Mesendoderm (in vitro differentiated cells): ENCODE data around the gene ELF2.

ENCODE experiments used
- DNase-seq: peaks from one replicate; pipeline ENCODE4 v3.0.0; 2013
- H2AK5ac ChIP-seq: 2 replicates; pipeline ENCODE4 v1.6.1; 2013; ENCODE audit warnings: low read length, inconsistent platforms
- H2BK120ac ChIP-seq: 2 replicates; pipeline ENCODE4 v1.6.1; 2013; ENCODE audit warnings: low read depth, mild to moderate bottlenecking, low read length, moderate library complexity, mixed read lengths
- H2BK15ac ChIP-seq: replicated peaks from 2 replicates; pipeline ENCODE4 v1.6.1; 2013; ENCODE audit warnings: low read depth, mild to moderate bottlenecking, moderate library complexity
- H2BK5ac ChIP-seq: 2 replicates; pipeline ENCODE4 v1.6.1; 2013; ENCODE audit warnings: low read length, inconsistent platforms
- H3K18ac ChIP-seq: 2 replicates; pipeline ENCODE4 v1.6.1; 2013; ENCODE audit warnings: mild to moderate bottlenecking, low read length, mixed read lengths
- H3K23ac ChIP-seq: one replicate; pipeline ENCODE4 v1.6.1; 2013; ENCODE audit warnings: low read length
- H3K27ac ChIP-seq: 2 replicates; pipeline ENCODE4 v1.5.1; 2013; ENCODE audit warnings: low read depth, mild to moderate bottlenecking, inconsistent platforms, low read length, moderate library complexity
- H3K27me3 ChIP-seq: 2 replicates; pipeline ENCODE4 v1.6.1; 2013; ENCODE audit warnings: low read length, control low read depth, mild to moderate bottlenecking, inconsistent platforms; ENCODE audit not compliant: insufficient read depth, poor library complexity
- H3K36me3 ChIP-seq: 2 replicates; pipeline ENCODE4 v1.6.1; 2013; ENCODE audit warnings: low read length, inconsistent platforms; ENCODE audit not compliant: control insufficient read depth, insufficient read depth
- H3K4ac ChIP-seq: one replicate; pipeline ENCODE4 v1.6.1; 2013; ENCODE audit warnings: low read depth, mild to moderate bottlenecking, low read length, moderate library complexity
- H3K4me1 ChIP-seq: 2 replicates; pipeline ENCODE4 v1.6.1; 2013; ENCODE audit warnings: low read depth, low read length, inconsistent platforms; ENCODE audit not compliant: control insufficient read depth
- H3K4me2 ChIP-seq: 2 replicates; pipeline ENCODE4 v1.6.1; 2013; ENCODE audit warnings: low read length
- H3K4me3 ChIP-seq: 2 replicates; pipeline ENCODE4 v1.5.1; 2013; ENCODE audit warnings: mild to moderate bottlenecking, low read length
- H3K56ac ChIP-seq: one replicate; pipeline ENCODE4 v1.6.1; 2013; ENCODE audit warnings: low read length
- H3K79me1 ChIP-seq: 2 replicates; pipeline ENCODE4 v1.6.1; 2013; ENCODE audit warnings: low read length, inconsistent platforms
- H3K79me2 ChIP-seq: 2 replicates; pipeline ENCODE4 v1.6.1; 2013; ENCODE audit warnings: mild to moderate bottlenecking, low read length; ENCODE audit not compliant: control insufficient read depth, insufficient read depth
- H3K9ac ChIP-seq: 2 replicates; pipeline ENCODE4 v1.6.1; 2013; ENCODE audit warnings: low read length, inconsistent platforms
- H4K5ac ChIP-seq: one replicate; pipeline ENCODE4 v1.6.1; 2013; ENCODE audit warnings: low read length
- H4K8ac ChIP-seq: one replicate; pipeline ENCODE4 v1.6.1; 2013; ENCODE audit warnings: low read depth, mild to moderate bottlenecking, control low read depth, low read length, moderate library complexity
- WGBS: extraction: QIAGEN DNeasy Blood & Tissue Kit; methylation state at CpG from one replicate; pipeline ENCODE4 v1.1.7; 2013; ENCODE audit warnings: low lambda C conversion rate, missing lambda C conversion rate; ENCODE audit not compliant: insufficient coverage; ENCODE audit errors: extremely low coverage; 5-methylcytosine and 5-hydroxymethylcytosine counted together

Gene ELF2

DNA sequence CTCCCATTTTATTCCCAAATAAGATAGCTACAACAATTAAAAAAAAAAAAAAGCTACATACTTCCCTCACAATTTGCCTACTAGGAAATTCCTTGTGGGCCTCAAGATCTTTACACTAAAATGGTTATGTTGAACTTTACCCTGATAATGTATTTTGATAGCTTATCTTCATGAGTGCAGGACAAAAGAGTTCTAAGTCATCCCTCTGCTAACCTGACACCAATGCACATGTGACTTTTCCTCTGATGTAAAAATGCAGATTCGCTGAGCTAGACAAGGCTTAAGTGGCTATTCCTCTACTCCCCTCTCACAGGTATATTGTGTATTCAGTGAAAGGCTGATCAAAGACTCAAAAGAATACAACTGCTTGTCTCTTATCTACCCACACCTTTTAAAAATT is 22.5 kb downstream of the ELF2 start:
- H3K36me3 ChIP-seq, result no peaks in the 10 kb centered on the region
- no peak overlapping the region for H2BK5ac ChIP-seq
- H3K4me1 ChIP-seq, result peaks cover 17% of the 10 kb centered on the region
- WGBS, result no CpG with 5 or more reads among the region's 1 CpG
- no peaks in the 10 kb centered on the region for H3K27me3 ChIP-seq
- no peak overlapping the region for H3K4me2 ChIP-seq
- peak overlapping the region; percentile 95 for H3K27ac ChIP-seq
- H3K79me1 ChIP-seq, result no peaks in the 10 kb centered on the region
- no peak overlapping the region for H3K18ac ChIP-seq
- no peak overlapping the region for H3K23ac ChIP-seq
- DNase-seq, result peak; percentile 95
- H3K4me3 ChIP-seq, result no peak overlapping the region
- no peak overlapping the region for H4K8ac ChIP-seq
- no peak overlapping the region for H2AK5ac ChIP-seq
- no peak overlapping the region for H4K5ac ChIP-seq
- H3K9ac ChIP-seq, result no peak overlapping the region
- H3K4ac ChIP-seq, result no peak overlapping the region
- H2BK15ac ChIP-seq, result peak overlapping the region; percentile 57
- H3K56ac ChIP-seq, result no peak overlapping the region
- peaks cover 23% of the 10 kb centered on the region for H3K79me2 ChIP-seq
- peak overlapping the region; percentile 96 for H2BK120ac ChIP-seq

DNA sequence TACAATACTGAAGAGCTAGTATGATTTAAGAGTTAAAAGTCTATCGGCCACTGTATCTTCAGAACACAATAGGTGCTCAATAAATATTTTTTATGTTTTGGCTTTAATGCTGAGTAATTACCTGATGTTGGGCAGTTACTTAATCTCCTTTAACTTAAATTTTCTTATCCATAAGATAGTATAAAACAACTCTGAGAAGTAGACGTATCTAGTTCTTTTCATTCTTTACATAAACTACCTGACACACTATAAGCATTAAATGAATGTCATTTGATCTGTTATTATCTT is 22.9 kb downstream of the ELF2 start:
- no peaks in the 10 kb centered on the region for H3K27me3 ChIP-seq
- peak overlapping the region; percentile 54 for H3K9ac ChIP-seq
- H3K4ac ChIP-seq, result no peak overlapping the region
- H3K56ac ChIP-seq, result peak overlapping the region; percentile 86
- peaks cover 26% of the 10 kb centered on the region for H3K79me2 ChIP-seq
- H3K79me1 ChIP-seq, result no peaks in the 10 kb centered on the region
- peak overlapping the region; percentile 32 for H3K18ac ChIP-seq
- no peak overlapping the region for H4K5ac ChIP-seq
- no peak for DNase-seq
- no peak overlapping the region for H2BK120ac ChIP-seq
- H2BK5ac ChIP-seq, result peak overlapping the region; percentile 90
- no peak overlapping the region for H3K23ac ChIP-seq
- H3K4me1 ChIP-seq, result peaks cover 16% of the 10 kb centered on the region
- H2BK15ac ChIP-seq, result no peak overlapping the region
- no peak overlapping the region for H2AK5ac ChIP-seq
- no peak overlapping the region for H4K8ac ChIP-seq
- peak overlapping the region; percentile 94 for H3K27ac ChIP-seq
- no CpG with 5 or more reads among the region's 2 CpGs for WGBS
- H3K36me3 ChIP-seq, result no peaks in the 10 kb centered on the region
- H3K4me3 ChIP-seq, result no peak overlapping the region
- no peak overlapping the region for H3K4me2 ChIP-seq

DNA sequence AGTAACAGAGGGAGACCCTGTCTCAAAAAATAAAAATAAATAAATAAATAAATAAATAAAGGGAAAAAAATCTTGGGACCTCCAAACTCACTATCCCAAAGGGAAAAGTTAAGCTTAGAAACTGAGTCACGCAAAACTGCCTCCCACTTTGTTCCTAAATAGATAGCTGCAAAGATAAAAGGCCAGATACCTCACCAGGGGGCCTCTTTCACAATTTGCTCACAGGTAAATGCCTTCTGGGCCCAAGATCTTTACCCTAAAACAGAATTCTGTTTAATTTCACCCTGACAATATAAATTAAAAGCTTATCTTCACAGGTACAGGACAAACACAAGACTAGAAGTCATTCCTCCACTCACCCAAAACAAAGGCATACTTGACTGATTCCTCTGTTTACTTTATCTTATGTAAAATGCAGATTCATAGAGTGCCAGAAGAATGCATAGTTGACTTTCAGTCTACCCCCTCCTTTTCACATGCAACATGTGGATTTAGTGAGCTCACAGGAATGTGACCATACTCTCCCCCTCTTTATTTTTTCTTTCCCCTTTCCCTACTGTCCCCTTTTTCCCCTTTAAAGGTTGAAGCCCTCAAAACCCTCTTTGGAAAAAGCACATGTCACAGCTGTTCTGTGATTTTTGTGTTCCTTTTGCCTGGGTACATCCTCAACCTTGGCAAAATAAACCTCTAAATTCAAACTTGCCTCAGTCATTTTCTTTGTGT is 23.4 kb downstream of the ELF2 start:
- Histone ChIP-seq H3K56ac (peak overlapping the region; percentile 86), H3K4me1 (peaks cover 11% of the 10 kb centered on the region), H3K79me1 (no peaks in the 10 kb centered on the region), H3K27ac (peak overlapping the region; percentile 94), H3K4me2 (no peak overlapping the region), H4K8ac (peak overlapping the region; percentile 39), H3K23ac (no peak overlapping the region), H3K18ac (peak overlapping the region; percentile 94), H2BK15ac (no peak overlapping the region), H3K27me3 (no peaks in the 10 kb centered on the region), H2BK5ac (peak overlapping the region; percentile 90), H4K5ac (no peak overlapping the region), H2AK5ac (no peak overlapping the region), H2BK120ac (no peak overlapping the region), H3K9ac (peak overlapping the region; percentile 54), H3K4ac (no peak overlapping the region), H3K79me2 (peaks cover 28% of the 10 kb centered on the region), H3K36me3 (no peaks in the 10 kb centered on the region), H3K4me3 (no peak overlapping the region)
- no CpG with 5 or more reads among the region's 1 CpG for WGBS
- DNase-seq, result peak; percentile 92

DNA sequence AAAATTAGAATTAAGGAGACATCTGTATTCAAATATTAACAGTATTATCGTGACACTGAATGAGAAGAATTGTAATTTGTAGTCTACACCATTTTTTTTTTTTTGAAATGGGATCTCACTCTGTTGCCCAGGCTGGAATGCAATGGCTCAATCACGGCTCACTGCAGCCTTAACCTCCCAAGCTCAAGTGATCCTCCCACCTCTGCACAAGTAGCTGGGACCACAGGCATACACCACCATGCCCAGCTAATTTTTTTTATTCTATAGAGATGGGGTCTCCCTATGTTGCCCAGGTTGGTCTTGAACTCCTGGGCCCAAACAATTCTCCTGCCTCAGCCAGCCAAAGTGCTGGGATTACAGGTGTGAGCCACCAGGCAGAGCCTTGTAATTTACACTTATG is 24.8 kb downstream of the ELF2 start:
- Histone ChIP-seq H3K36me3 (no peaks in the 10 kb centered on the region), H3K27ac (peak overlapping the region; percentile 81), H4K5ac (no peak overlapping the region), H3K27me3 (no peaks in the 10 kb centered on the region), H3K4me3 (no peak overlapping the region), H3K9ac (no peak overlapping the region), H4K8ac (peak overlapping the region; percentile 39), H3K79me2 (peaks cover 28% of the 10 kb centered on the region), H2AK5ac (no peak overlapping the region), H3K79me1 (no peaks in the 10 kb centered on the region), H2BK120ac (peak overlapping the region; percentile 96), H3K56ac (no peak overlapping the region), H3K23ac (no peak overlapping the region), H3K4me2 (no peak overlapping the region), H2BK15ac (peak overlapping the region; percentile 85), H2BK5ac (no peak overlapping the region), H3K4ac (peak overlapping the region; percentile 7), H3K4me1 (peaks cover 7% of the 10 kb centered on the region), H3K18ac (peak overlapping the region; percentile 98)
- no CpG with 5 or more reads among the region's 2 CpGs for WGBS
- no peak for DNase-seq

DNA sequence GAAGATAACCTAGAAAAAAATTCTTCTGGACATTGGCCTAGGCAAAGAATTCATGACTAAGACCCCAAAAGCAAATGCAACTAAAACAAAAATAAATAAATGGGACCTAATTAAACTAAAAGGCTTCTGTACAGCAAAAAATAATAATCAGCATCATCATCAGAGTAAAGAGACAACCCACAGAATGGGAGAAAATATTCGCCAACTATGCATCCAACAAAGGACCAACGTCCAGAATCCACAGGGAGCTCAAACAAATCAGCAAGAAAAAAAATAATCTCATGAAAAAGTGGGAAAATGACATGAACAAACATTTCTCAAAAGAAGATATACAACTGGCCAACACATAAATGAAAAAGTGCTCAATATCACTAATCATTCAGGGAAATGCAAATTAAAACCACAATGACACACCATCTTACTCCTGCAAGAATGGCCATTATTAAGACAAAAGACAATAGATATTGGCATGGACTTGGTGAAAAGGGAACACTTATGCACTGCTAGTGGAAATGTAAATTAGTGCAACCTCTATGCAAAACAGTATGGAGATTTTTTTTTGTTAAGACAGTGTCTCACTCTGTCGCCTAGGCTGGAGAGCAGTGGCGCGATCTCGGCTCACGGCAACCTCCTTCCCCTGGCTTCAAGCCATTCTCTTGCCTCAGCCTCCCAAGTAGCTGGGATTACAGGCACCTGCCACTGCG is 29.9 kb downstream of the ELF2 start:
- peak overlapping the region; percentile 8 for H2BK15ac ChIP-seq
- peaks cover 20% of the 10 kb centered on the region for H3K4me1 ChIP-seq
- H3K9ac ChIP-seq, result no peak overlapping the region
- no peak overlapping the region for H3K4me2 ChIP-seq
- no CpG with 5 or more reads among the region's 8 CpGs for WGBS
- H3K18ac ChIP-seq, result no peak overlapping the region
- H3K79me1 ChIP-seq, result peaks cover 10% of the 10 kb centered on the region
- no peaks in the 10 kb centered on the region for H3K27me3 ChIP-seq
- no peak for DNase-seq
- no peak overlapping the region for H3K4me3 ChIP-seq
- no peaks in the 10 kb centered on the region for H3K36me3 ChIP-seq
- H3K27ac ChIP-seq, result no peak overlapping the region
- H4K8ac ChIP-seq, result no peak overlapping the region
- no peak overlapping the region for H4K5ac ChIP-seq
- no peak overlapping the region for H3K23ac ChIP-seq
- no peak overlapping the region for H3K56ac ChIP-seq
- no peak overlapping the region for H3K4ac ChIP-seq
- no peak overlapping the region for H2BK5ac ChIP-seq
- no peak overlapping the region for H2BK120ac ChIP-seq
- H2AK5ac ChIP-seq, result no peak overlapping the region
- H3K79me2 ChIP-seq, result peaks cover 67% of the 10 kb centered on the region
